PFSK-1 (cell line): ENCODE results near the gene HEY2.

Experiments
- FOXP2 ChIP-seq: optimal IDR thresholded peaks from 2 replicates; pipeline ENCODE3; 2011; ENCODE audit warnings: borderline replicate concordance, control low read depth, inconsistent platforms; ENCODE audit not compliant: insufficient read depth; ENCODE audit errors: extremely low read length, extremely low read depth
- POLR2AphosphoS5 ChIP-seq: IDR thresholded peaks from 2 replicates; pipeline ENCODE4 v1.6.1; 2012; ENCODE audit warnings: low read depth, mild to moderate bottlenecking, control low read depth, low read length, moderate library complexity
- REST ChIP-seq, 2 experiments: IDR thresholded peaks; 2 replicates each; pipeline versions ENCODE4 v1.6.1 to v1.8.0; 2011 to 2012; ENCODE audit warnings: low read depth in 2 of 2, low read length in 2 of 2, control low read depth in 1 of 2, inconsistent platforms in 1 of 2, mild to moderate bottlenecking in 1 of 2, moderate library complexity in 1 of 2; ENCODE audit not compliant: insufficient read depth in 1 of 2
- SIN3A ChIP-seq: IDR thresholded peaks from 2 replicates; pipeline ENCODE4 v1.6.1; 2012; ENCODE audit warnings: mild to moderate bottlenecking, low read length, moderate library complexity, borderline replicate concordance; ENCODE audit not compliant: insufficient read depth
- TAF1 ChIP-seq: IDR thresholded peaks from 2 replicates; pipeline ENCODE4 v1.6.1; 2012; ENCODE audit warnings: low read length, control low read depth, borderline replicate concordance; ENCODE audit not compliant: insufficient read depth

HEY2 gene

GRCh38 chr6:125790358-125791150, 41.1 kb downstream of the HEY2 start, which contains the start of gene NCOA7:
TSS of gene NCOA7 (plus strand) at chr6:125790960. CDS start at chr6:125815355, 24,395 bp downstream.
- TF ChIP-seq SIN3A: no peak
- TF ChIP-seq TAF1: no peak
- peak; percentile 79 for TF ChIP-seq POLR2AphosphoS5
- no peak for TF ChIP-seq FOXP2
- TF ChIP-seq REST (IDR thresholded peaks at IDR 0.05; ENCODE audit: insufficient read depth in 1 of 2, low read depth in 2 of 2, low read length in 2 of 2): no peak

- TF ChIP-seq SIN3A (peak; percentile 23; the same call in 1 of the 2 replicates), REST (IDR thresholded peaks at IDR 0.05; ENCODE audit: insufficient read depth in 1 of 2, low read depth in 2 of 2, low read length in 2 of 2) (no peak)
Observed at GRCh38 chr6:125791151-125791819, 41.9 kb downstream of the HEY2 start.

- TF ChIP-seq POLR2AphosphoS5 (no peak), SIN3A (no peak), REST (IDR thresholded peaks at IDR 0.05; ENCODE audit: insufficient read depth in 1 of 2, low read depth in 2 of 2, low read length in 2 of 2) (no peak), TAF1 (no peak), FOXP2 (no peak)
Observed at GRCh38 chr6:125791820-125792165, 42.4 kb downstream of the HEY2 start.

GRCh38 chr6:125792172-125792571, 42.7 kb downstream of the HEY2 start:
- TF ChIP-seq TAF1 (no peak), FOXP2 (no peak), REST (IDR thresholded peaks at IDR 0.05; ENCODE audit: insufficient read depth in 1 of 2, low read depth in 2 of 2, low read length in 2 of 2) (no peak), POLR2AphosphoS5 (no peak), SIN3A (no peak)
